Measurements from ENCODE around the gene TTLL9.
"Not testable (repeated sequence)": the region's sequence is repeated elsewhere in the genome, so short reads cannot be mapped to it uniquely, and the experiment has no call there.

Gene TTLL9

DNA sequence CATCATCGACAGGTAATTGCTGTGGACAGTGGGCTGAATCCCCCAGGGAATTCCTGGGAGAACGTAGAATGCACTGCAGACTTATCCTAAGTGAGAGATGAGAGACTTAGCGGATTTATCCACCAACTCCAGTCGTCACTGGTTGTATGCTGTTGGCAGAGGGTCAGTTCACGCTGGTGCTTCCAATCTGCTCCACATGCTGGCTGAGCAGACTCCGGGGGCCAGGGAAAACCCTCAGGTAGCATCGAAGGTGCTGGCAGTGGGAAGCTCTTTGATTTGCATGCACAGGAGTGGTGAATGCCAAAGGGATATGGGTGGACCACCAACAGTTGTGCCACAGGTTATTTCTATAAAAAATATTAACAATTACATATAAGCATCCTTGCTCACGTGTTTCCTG is 20.2 kb downstream of the TTLL9 start:
- DNase-seq, result no peak

DNA sequence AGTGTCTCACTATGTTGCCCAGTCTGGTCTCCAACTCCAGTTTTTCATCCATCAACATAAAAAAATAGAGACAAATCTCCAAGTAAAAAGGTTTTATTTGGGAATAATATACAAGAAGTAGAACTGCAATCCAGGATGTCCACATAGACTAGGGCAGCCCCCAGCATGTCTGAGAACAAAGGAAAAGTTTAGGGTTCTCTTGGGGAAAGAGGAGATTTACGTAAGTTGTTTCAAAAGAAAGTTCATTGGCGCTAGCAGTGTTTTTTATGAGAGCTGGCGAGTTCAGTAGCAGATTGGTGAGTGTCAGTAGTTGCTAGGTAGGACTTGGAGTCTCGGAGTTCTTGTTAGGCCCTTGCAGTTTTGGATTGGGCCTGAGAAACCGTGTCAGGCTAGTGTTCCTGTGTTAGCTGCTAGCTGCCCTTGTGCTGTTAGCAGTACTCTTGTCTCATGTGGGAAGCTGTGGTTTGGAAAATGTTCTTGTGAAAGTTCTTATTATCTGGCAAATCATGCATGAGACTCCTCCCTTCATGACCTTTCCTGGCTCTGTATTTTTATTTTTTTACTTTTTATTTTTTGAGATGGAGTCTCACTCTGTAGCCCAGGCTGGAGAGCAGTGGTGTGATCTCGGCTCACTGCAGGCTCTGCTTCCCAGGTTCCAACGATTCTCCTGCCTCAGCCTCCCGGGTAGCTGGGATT is 24.7 kb downstream of the TTLL9 start:
- no peak for DNase-seq

DNA sequence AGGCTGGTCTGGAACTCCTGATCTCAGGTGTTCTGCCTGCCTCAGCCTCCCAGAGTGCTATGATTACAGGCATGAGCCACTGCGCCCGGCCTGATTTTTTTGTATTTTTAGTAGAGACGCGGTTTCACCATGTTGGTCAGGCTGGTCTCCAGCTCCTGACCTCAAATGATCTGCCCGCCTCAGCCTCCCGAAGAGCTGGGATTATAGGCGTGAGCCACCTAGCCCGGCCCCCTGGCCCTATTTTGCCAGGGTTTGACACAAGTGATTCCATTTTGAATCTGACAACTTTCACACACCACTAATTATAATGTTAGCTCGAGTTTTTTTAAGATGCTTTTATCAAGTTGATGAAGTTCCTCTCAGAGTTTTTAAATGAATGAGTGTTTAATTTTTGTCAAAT is 25.6 kb downstream of the TTLL9 start:
- no peak for DNase-seq

DNA sequence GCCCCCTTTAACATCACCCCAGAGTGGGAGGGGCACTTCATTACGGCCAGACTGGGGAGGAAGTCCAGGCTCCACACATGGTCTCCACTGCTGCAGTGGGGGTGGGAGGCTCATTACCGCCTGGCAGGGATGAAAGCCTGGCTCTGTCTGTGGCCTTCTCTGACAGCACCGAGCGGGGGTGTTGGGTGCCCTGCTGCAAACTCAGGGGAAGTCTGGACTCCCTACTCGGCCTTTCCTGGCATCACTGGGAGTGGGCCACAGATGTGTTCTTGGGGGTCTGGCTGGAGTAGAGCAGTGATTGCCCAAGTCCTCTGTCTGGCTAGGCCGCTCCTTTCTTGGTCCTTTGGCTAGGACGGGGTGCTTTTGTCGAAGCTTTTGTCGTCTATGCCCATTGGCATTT is 27.1 kb downstream of the TTLL9 start:
- no peak for DNase-seq

DNA sequence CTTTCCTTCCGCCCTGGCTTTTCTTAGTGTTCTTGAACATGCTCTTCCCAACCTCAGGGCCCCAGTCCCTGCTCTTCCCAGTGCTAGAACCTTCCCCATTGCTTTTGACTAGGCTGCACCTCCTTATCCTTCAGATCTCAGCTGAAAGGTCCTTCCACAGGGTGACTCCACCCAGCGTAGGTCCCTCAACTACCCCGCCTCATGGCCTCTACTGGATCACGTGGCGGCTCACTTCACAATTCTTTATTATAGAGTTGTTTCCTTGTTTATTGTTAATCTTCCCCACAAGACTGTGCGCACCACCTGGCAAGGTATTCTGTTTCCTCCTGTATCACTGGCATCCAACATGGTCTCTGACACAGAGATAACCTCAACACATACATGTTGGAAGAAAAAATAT is 31.2 kb downstream of the TTLL9 start:
- peak; percentile 84 for DNase-seq

DNA sequence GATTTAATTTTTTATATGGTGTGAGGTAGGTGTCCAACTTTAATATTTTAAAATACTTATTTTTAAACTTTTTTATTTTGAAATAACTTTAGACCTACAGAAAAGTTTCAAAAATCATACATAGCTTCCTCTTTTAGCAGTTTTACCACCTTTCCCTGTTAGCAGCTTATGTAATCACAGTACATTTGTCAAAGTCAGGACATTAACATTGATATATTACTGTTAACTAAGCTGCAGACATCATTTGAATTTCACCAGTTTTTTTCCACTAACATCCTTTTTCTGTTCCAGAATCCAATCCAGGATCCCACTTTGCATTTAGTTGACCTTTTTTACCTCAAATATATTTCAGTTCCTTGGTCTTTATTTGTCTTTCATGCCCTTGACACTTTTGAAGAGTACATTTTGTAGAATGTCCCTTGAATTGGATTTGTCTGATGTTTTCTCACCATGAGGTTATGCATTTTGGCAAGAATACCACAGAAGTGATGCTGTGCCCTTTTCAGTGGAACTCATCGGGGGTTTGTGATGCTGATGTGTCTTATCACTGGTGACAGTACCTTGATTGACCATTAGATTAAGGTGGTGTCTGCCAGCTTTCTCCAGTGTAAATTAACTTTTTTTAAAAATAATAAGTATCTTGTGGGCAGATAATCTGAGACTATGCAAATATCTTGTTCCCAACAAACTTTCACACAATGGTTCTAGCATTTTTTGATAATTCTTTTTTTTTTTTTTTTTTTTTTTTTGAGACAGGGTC is 33.4 kb downstream of the TTLL9 start:
- no peak for DNase-seq

DNA sequence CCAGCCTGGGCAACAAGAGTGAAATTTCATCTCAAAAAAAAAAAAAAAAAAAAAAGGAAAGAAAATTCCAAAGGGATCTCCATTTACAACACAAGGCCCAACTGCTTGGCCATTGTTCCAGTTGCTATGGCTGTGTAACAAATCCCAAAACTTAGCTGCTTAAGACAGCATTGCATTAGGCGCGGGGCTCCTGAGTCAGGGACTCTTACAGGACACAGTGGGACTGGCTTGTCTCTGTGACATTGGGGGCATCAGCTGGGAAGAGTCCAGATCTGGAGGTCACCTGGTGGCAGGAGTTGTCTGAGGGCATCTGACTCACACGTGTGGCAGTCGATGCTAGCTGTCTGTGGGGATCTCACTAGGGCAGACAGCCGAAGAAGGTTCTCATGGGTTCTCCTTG is 35.6 kb downstream of the TTLL9 start:
- no peak for DNase-seq

DNA sequence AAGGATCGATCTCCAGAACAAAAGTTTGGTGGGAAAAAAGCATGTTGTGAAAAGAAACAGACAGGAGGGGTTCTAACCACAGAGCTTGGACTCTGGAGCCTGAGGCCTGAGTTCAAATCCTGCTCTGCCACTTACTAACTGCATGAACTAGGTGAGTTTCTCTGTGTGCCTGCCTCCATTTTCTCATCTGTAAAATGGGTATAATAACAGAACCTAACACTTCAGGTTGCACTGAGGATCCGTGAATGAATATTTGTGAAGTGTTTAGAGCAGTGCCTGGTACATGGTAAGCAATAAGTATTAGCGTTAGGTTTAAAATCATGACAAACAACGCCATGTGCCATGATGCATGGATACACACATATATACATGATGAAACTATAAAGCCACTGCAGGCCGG is 36.6 kb downstream of the TTLL9 start:
- no peak for DNase-seq

DNA sequence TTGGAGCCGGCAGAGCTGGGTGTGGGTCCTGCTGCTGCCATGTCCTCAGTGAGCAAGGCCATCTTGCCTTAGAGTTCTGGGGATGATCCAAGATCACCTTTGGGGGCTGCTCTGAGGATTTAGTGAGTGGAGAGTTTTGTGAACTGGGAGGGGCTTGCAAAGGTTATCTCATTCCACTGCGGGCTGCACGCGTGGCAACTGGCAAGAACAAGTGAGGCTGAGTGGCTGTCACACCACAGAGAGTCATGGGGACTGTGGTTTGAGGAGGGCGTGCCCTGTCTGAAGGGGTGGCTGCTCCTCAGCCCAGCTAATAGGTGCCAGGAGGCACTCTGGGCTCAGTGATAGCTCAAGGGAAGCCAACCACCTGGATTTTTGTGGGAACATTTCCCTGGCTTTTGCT is 37.6 kb downstream of the TTLL9 start:
- no peak for DNase-seq

DNA sequence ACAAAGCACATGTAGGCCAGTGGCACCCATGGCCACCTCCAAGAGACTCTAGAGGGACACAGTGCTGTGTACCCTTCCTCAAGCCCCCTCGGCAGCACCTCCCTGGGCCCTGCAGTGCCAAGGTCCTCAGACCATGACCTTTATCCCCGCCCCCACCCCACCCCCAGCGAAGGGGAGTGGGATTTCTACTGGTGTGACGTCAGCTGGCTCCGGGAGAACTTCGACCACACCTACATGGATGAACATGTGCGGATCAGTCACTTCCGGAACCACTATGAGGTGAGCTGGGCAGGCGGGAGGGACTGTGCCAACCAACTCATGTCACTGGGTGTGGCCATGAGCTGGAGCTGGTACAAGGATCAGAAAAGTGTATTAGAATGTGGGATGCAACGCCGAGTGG is 38.0 kb downstream of the TTLL9 start:
- no peak for DNase-seq

DNA sequence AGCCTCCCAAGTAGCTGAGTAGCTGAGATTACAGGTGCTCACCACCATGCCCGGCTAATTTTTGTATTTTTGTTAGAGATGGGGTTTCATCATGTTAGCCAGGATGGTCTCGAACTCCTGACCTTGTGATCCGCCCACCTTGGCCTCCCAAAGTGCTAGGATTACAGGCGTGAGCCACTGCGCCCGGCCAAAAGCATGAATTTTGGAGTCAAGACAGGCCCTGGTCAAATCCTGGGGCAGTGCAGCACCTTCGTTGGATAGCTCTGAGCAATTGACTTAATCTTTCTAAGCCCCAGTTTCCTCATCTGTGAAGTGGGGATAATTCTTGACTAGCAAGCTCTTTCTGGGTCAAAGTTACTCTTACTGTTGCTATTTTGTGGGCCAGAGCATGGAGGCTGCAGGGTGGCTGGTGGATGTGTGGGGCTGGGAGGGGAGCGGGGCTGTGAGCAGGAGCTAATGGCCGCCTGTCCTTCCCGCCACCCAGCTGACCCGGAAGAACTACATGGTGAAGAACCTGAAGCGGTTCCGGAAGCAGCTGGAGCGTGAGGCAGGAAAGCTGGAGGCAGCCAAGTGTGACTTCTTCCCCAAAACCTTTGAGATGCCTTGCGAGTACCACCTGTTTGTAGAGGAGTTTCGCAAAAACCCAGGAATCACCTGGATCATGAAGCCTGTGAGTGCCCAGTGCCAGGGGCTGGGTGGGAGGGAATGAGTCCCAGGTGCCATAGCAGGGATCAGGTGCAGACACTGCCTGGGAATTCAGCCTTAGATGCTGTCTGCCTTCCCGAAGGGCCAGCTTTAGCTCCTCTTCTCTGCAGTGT is 39.0 kb downstream of the TTLL9 start:
- no peak for DNase-seq

DNA sequence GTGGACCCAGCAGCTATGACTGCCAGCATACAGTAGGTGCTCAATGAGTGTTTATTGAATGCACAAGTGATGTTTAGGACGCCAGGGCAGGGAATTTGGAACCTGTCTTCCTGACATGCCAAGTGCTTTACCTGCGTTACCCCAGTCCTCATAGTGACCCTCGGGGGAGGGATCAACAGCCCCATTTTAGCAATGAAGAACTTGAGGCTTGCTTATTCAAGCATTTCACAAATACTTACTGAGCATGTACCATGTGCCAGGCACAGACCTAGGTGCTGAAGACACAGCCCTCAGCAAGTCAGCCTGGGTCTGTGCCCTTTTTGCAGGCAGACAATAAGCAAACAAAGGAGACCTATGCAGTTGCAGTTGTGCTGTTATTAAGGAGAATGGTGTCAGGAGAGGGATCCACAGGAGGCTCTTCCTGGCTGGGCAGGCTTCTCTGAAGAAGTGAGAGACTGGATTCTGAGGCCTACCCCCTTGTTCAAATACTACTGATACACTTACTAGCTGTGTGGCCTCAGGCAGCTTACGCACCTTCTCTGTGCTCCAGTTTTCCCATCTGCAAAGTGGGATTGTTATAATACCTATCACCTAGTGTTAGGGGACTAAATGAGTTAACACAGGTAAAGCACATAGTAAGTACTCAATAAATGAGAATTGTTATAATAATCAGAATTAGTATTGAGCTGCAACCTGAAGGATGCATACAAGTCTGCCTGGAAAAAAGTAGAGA is 39.8 kb downstream of the TTLL9 start:
- DNase-seq, result no peak

DNA sequence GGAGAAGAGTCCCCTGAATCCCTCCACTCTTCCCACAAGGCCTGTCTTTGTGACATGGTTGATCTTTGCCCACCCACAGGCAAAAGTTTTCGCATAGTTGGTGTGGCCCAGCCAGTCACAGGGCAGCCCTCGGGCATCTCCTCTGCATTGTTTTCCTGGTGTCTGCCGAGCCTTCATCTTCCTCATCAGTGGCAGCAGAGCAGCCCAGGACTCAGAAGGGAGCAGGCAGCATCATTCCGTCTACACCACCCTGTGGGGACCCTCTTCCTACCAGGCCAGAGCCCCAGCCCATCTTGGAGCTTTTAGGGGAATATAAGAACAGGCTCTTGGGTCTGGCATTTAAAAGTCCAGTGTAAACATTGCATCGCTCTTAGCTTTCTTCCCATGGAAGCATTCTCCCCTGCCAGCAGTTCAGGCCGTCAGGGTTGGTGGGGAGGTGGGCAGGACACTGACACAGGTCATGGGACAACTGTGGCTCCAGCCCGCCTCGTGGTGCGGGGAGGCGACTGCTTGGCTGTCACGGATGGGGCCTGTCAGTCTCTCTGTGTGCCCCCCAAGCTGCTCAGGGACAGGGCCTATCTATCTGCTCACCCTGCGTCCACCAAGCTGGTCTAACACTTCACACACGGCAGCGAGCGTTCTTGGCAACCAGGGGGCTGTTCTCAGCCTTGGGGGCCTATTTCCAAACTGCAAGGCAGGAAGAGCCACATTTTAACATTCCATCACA is 43.2 kb downstream of the TTLL9 start:
- DNase-seq, result no peak

DNA sequence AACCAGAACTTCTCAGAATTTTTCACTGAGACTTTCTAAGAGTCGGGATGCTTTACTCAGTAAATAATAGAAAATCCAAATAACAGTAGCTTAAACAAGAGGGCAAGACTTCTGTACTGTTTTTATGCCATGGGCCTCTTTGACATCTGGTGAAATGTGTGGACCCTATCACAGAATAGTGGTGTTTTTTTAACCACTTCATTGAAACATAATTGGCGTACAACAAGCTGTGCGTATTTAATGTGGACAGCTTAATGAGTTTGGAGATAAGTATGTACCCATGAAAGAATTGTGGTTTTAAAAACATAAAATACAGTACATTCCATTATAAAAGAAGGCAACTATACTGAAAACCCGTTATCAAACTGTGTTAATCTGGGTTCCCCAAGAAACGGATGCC is 43.7 kb downstream of the TTLL9 start:
- DNase-seq, result no peak

DNA sequence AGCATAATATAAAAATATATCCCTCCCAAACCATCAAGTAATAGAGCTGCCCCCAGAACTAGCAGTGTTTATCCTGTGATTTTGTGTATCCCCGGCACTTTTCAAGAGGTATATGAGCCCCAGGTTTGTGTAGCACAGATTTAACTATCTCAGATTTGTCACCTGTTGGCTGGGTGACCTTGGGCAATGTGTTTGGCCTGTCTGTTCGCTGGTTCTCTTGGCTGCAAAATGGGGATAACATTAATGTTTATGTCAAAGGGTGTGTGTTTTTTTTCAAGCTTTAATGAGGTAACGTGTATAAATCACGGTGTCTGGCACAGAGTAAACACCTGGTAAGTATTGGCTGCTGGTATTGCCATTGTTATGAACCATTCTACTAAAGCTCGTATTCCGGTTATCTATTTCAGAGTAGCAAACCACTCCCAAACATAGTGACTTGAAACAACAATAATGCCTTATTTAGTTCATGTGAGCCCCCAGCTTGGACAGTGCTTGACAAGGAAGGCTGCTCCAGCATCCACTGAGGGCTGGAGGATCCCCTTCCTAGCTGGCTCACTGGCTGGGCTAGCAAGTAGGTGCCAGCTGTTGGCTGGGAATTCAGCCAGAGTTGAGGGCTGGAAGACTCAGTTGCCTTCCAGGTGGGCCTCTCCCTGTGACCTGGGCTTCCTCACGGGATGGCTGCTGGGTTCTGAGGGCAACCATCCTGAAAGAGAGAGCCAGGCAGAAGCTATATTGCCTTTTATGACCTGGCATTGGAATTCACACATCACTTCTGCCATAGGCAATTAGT is 45.3 kb downstream of the TTLL9 start:
- DNase-seq, result peak; percentile 98

DNA sequence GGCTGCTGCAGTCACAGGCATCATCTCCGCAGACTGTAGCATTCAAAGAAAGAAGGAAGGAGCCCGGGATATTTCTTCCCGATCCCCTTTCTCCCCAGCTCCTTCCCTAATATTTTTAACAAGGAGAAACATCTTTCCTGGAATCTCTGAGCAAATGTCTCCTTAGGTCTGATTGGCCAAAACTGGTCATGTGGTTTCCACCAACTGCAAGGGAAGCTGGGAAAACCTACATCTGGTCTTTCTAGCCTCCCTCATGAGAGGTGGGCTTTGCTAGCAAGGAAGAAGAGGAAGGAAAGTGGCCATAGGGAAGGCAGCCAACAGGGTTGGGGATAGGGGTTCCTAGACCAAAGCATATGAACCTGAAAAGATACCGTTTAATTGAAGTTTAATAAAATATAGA is 46.3 kb downstream of the TTLL9 start:
- peak; percentile 72 for DNase-seq

DNA sequence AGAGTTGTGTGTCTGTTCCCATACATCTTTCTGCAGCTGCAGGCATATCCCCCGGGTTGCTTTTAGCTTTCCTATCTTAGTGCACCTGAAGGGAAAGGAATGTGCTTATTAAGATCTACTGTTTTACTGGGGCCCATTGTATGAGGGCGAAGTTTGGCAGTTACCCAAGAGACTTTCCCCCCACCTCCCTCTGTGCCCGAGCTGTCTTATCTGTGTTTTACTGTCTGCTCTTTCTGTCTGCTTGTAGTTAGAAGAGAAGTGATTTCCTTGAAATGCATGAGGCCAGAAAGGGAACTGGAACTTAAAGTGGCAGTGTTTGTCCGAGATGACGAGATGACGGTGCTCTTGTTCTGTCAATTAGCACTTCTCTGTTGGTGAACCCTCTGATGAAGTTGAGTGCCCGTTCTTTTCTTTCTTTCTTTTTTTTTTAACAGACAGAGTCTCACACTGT is 47.6 kb downstream of the TTLL9 start:
- DNase-seq, result not testable (repeated sequence)

DNA sequence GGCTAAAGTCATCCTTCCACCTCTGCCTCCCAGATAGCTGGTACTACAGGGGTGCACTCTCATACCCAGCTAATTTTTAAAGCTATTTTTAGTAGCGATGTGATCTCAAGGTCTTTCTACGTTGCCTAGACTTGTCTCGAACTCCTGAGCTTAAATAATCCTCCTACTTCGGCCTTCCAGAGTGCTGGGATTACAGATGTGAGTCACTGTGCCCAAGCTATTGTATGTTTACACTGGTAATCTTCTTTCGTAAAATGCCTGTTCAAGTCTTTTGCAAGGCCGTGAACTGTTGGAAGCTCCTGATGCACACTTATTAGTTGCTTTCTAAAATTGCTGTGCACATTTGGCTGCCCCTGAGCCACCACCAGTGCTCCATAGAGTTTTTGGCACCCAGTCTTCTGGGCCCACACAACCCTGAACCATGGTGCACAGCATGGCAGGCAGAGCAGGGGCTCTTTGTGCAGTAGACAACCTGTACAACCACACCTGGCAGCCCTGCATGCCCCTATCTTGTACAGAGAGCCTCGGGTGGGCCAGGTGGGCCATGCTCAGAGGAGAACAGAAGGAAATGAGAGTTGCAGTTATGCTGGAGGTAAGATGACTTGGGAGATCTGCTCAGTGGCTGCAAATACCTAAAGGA is 48.2 kb downstream of the TTLL9 start:
- DNase-seq, result no peak

DNA sequence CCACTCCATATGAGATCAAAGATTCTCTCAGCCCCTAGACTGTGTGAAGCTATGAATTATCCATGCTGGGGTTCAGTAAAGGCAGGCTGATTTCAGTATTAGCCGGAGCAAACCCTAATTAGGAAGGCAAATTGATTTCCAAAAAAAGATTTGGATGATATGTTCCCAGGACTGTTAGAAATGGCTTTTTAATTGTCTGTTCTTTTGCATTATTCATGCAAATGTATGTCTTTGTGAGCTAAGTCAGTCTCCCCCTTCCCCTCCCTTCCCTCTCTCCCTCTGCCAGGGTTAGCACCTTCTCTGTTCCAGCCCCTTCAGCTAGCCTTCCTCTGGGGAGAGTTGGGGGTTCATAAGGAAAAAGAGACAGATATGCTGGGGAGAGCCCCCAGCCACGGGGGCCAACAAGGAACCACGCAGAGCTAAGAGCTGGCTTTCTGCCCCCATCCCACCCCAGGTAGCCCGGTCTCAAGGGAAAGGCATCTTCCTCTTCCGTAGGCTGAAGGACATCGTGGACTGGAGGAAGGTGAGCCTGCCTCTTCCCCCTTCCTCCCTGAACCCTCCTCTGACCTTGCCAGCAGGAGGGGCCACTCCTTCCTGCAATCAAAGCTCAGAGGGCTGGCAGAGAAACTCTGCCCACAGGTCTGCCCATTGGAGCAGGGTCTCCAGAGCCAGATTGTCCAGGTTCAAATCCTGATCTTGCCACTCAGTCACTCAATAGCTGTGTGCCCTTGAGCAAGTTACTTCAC is 49.1 kb downstream of the TTLL9 start:
- no peak for DNase-seq

DNA sequence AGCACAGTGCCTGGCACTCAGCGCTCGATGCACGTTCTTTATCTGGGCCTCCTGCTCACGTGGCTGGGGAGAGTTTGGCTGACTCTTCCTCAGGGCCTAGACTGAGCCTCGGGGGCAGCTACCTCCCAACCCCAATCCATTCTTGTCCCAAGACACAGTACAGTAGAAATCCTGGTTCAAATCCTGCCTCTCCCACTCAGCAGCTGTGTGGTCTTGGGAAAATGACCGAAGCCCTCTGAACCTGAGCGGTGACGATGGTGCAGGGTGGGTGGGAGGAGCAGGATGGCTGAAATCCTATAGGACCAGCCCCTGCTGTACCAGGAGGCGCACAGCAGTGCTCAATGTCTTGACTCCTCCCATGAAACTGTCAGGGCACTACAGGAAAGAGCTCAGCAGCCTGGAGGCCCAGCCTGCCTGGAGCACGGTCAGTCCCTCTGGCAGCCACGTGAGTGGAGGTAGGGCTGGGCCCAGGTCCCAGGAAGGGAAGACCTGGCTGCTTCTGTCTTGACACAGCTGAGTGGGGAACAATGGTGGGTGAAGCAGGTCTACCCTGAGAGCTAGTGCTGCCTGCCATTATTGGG is 49.9 kb downstream of the TTLL9 start:
- no peak for DNase-seq
